OCI-LY7 (cell line): ENCODE results near the gene PMS2. TPM values are rescaled to one million over a fixed set of nuclear protein-coding genes. Genes with fewer than 3 reads are reported as not detected.

Experiments
- BruUV-seq: library from RNA; stranded (reverse); fragments of 400-500 nt; replicated peaks from 2 replicates; lab custom pipeline; 2021; lab: Mats Ljungman, UMichigan
- CTCF ChIA-PET: fragments of 300-600 bp; sonication (Branson Sonifier 250); formaldehyde crosslinking; loops from one replicate; lab custom pipeline; 2022; ENCODE audit warnings: antibody characterized with exemption; ENCODE audit not compliant: unreplicated experiment; lab: Charles Lee
- POLR2A ChIA-PET: fragments of 300-600 bp; sonication (Branson Sonifier 250); formaldehyde crosslinking; loops from one replicate; lab custom pipeline; 2022; ENCODE audit warnings: antibody characterized with exemption; lab: Charles Lee
- DNase-seq: peaks from one replicate; pipeline ENCODE4 v3.0.0-alpha.2; 2015; ENCODE audit warnings: low spot score
- H2AFZ ChIP-seq: fragments of 200-600 bp; sonication (generic), shearing (Covaris generic); 2 replicates; pipeline ENCODE4 v1.6.1; 2014; ENCODE audit warnings: mild to moderate bottlenecking, antibody characterized with exemption, low read length, moderate library complexity
- H3K27ac ChIP-seq: fragments of 200-600 bp; sonication (generic); 2 replicates; pipeline ENCODE4 v1.5.1; 2014; ENCODE audit warnings: mixed run types, low read depth, mild to moderate bottlenecking, moderate library complexity, low read length, inconsistent platforms; ENCODE audit not compliant: poor library complexity, severe bottlenecking
- H3K36me3 ChIP-seq: fragments of 200-600 bp; sonication (generic); 2 replicates; pipeline ENCODE4 v1.6.1; 2014; ENCODE audit warnings: mild to moderate bottlenecking, antibody characterized with exemption, low read length, moderate library complexity, mixed read lengths; ENCODE audit not compliant: insufficient read depth
- H3K4me1 ChIP-seq: fragments of 200-600 bp; sonication (generic); 2 replicates; pipeline ENCODE4 v1.5.1; 2014; ENCODE audit warnings: mild to moderate bottlenecking, low read length; ENCODE audit not compliant: insufficient read depth, poor library complexity, severe bottlenecking
- H3K4me2 ChIP-seq: fragments of 200-600 bp; sonication (generic); 2 replicates; pipeline ENCODE4 v1.6.1; 2014; ENCODE audit warnings: mild to moderate bottlenecking, low read length
- H3K4me3 ChIP-seq: fragments of 200-600 bp; sonication (generic); 2 replicates; pipeline ENCODE4 v1.5.1; 2014; ENCODE audit warnings: mild to moderate bottlenecking, low read depth, low read length; ENCODE audit not compliant: poor library complexity, severe bottlenecking
- H3K79me2 ChIP-seq: fragments of 200-600 bp; sonication (generic); 2 replicates; pipeline ENCODE4 v1.6.1; 2016; ENCODE audit warnings: low read depth, mild to moderate bottlenecking, low read length, moderate library complexity, mixed read lengths; ENCODE audit not compliant: insufficient read depth
- H3K9me2 ChIP-seq: fragments of 200-600 bp; sonication (generic); 2 replicates; pipeline ENCODE4 v1.6.1; 2016; ENCODE audit warnings: mild to moderate bottlenecking, low read length, mixed read lengths; ENCODE audit not compliant: insufficient read depth
- H3K9me3 ChIP-seq: fragments of 200-600 bp; sonication (generic); 2 replicates; pipeline ENCODE4 v1.6.1; 2014; ENCODE audit warnings: mild to moderate bottlenecking, mixed run types, low read length, mixed read lengths
- H4K20me1 ChIP-seq: fragments of 200-600 bp; sonication (generic); 2 replicates; pipeline ENCODE4 v1.6.1; 2014; ENCODE audit warnings: mild to moderate bottlenecking, antibody characterized with exemption, low read length, moderate library complexity, mixed read lengths; ENCODE audit not compliant: insufficient read depth
- EZH2phosphoT487 ChIP-seq: fragments of 200-600 bp; sonication (generic); IDR thresholded peaks from 2 replicates; pipeline ENCODE4 v1.6.1; 2018; ENCODE audit warnings: low read depth, borderline replicate concordance, mild to moderate bottlenecking, mixed run types, antibody characterized with exemption, low read length, moderate library complexity, mixed read lengths
- intact Hi-C: fragments of 100-400 bp; cut with micrococcal nuclease; formaldehyde crosslinking; loops from one replicate; pipeline ENCODE4 v1.10.0; 2022; ENCODE audit not compliant: unreplicated experiment
- total RNA-seq, 2 experiments: library from RNA; depleted of rRNA in 1 of 2; stranded (reverse); fragments of >200 nt in 1 of 2; shearing (Covaris generic) in 1 of 2; gene quantifications; 2 replicates each; pipeline ENCODE4 v1.2.3, GENCODE V29; 2014 to 2022
- TF ChIP-seq, protein P1 (sequence below): fragments of 200-600 bp; sonication (generic); conservative IDR thresholded peaks from 2 replicates; pipeline ENCODE4 v1.5.1; 2014; ENCODE audit warnings: mild to moderate bottlenecking, antibody characterized with exemption, low read length, moderate library complexity, mixed read lengths

Gene PMS2
- total RNA-seq, 2 experiments from 2014 or later = 22.9 to 37.1 TPM

GRCh38 chr7:6020371-6021286, 11.8 kb upstream of the PMS2 start:
- DNase-seq = no peak
- Histone ChIP-seq H2AFZ (no peak overlapping the region), H3K79me2 (no peaks in the 10 kb centered on the region), H3K4me3 (no peak overlapping the region), H3K27ac (no peak overlapping the region), H3K4me1 (no peaks in the 10 kb centered on the region), H3K9me3 (no peaks in the 10 kb centered on the region), H3K9me2 (no peaks in the 10 kb centered on the region), H4K20me1 (no peaks in the 10 kb centered on the region), H3K36me3 (peaks cover 99% of the 10 kb centered on the region), H3K4me2 (no peak overlapping the region)
- no TSS peak for BruUV-seq
- ChIA-PET CTCF (no interaction called here), POLR2A (interaction anchor here (0.6 to 1.6 kb wide), 4 partner anchors 9 to 79 kb away, joined by 3 to 7 read pairs (median 4); partner anchors contain the start of genes AIMP2 and PMS2)
- intact Hi-C loops = no loop called here
- no peak for TF ChIP-seq EZH2phosphoT487
- TF ChIP-seq, protein P1, sequence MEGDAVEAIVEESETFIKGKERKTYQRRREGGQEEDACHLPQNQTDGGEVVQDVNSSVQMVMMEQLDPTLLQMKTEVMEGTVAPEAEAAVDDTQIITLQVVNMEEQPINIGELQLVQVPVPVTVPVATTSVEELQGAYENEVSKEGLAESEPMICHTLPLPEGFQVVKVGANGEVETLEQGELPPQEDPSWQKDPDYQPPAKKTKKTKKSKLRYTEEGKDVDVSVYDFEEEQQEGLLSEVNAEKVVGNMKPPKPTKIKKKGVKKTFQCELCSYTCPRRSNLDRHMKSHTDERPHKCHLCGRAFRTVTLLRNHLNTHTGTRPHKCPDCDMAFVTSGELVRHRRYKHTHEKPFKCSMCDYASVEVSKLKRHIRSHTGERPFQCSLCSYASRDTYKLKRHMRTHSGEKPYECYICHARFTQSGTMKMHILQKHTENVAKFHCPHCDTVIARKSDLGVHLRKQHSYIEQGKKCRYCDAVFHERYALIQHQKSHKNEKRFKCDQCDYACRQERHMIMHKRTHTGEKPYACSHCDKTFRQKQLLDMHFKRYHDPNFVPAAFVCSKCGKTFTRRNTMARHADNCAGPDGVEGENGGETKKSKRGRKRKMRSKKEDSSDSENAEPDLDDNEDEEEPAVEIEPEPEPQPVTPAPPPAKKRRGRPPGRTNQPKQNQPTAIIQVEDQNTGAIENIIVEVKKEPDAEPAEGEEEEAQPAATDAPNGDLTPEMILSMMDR = no peak

- no peaks in the 10 kb centered on the region for H3K9me2 ChIP-seq
- no peaks in the 10 kb centered on the region for H4K20me1 ChIP-seq
- TF ChIP-seq, protein P1 = no peak
- no peak for TF ChIP-seq EZH2phosphoT487
- H3K9me3 ChIP-seq = no peaks in the 10 kb centered on the region
- no peak overlapping the region for H2AFZ ChIP-seq
- H3K4me2 ChIP-seq = no peak overlapping the region
- H3K4me1 ChIP-seq = peaks cover 8% of the 10 kb centered on the region
- CTCF ChIA-PET = no interaction called here
- peaks cover 91% of the 10 kb centered on the region for H3K36me3 ChIP-seq
- no TSS peak for BruUV-seq
- DNase-seq = no peak
- peaks cover 3% of the 10 kb centered on the region for H3K79me2 ChIP-seq
- intact Hi-C loops = no loop called here
- H3K4me3 ChIP-seq = no peak overlapping the region
- POLR2A ChIA-PET = interaction anchor here (0.8 to 1.9 kb wide), 2 partner anchors 8 to 90 kb away, joined by 3 to 6 read pairs; partner anchors contain the start of genes AIMP2 and PMS2
- H3K27ac ChIP-seq = peak overlapping the region; percentile 29
Observed at GRCh38 chr7:6016653-6016966, 7.8 kb upstream of the PMS2 start.
